ENCODE measurements around the gene PLCB1. TPM values are rescaled to one million over a fixed set of nuclear protein-coding genes. Genes with fewer than 3 reads are reported as not detected.
A peak's percentile ranks its signal among the peaks of the same experiment; 100 is the strongest.

PLCB1 gene
- total and polyA plus RNA-seq, 2 donors (not counting 1 experiment from before 2014, with no cell fraction given): 13.4 to 23.3 TPM

- Histone ChIP-seq H3K27me3 (ENCODE audit: control insufficient read depth, insufficient read depth, low read length) (no peaks in the 10 kb centered on the region), H3K4me1 (ENCODE audit: control insufficient read depth, extremely low read depth, insufficient read depth, low read length) (no peaks in the 10 kb centered on the region), H3K36me3 (ENCODE audit: control insufficient read depth, insufficient read depth, low read length) (no peaks in the 10 kb centered on the region), H3K9me3 (ENCODE audit: control insufficient read depth, insufficient read depth, low read depth, low read length) (no peaks in the 10 kb centered on the region), H3K4me3 (replicated peaks in 1 of 4; ENCODE audit: control extremely low read depth in 1 of 4, insufficient read depth in 1 of 4, low read depth in 3 of 4, low read length in 4 of 4) (no peak overlapping the region), H3K4me2 (ENCODE audit: extremely low read depth, insufficient read depth, low read length) (no peak overlapping the region), H3K79me2 (ENCODE audit: control insufficient read depth, insufficient read depth, low read length) (no peaks in the 10 kb centered on the region), H3K27ac (ENCODE audit: insufficient read depth, low read length) (no peak overlapping the region), H2AFZ (ENCODE audit: low read length) (no peak overlapping the region), H4K20me1 (ENCODE audit: control insufficient read depth, extremely low read depth, insufficient read depth, low read length) (no peaks in the 10 kb centered on the region), H3K9ac (ENCODE audit: insufficient read depth, low read length) (no peak overlapping the region)
- TF ChIP-seq CTCF (conservative IDR thresholded peaks at IDR 0.05 in 1 of 2, IDR thresholded peaks at IDR 0.05 in 1 of 2; ENCODE audit: low read depth in 1 of 2, low read length in 2 of 2) (peak in 1 of 2 donors; percentile 52), EZH2 (IDR thresholded peaks at IDR 0.05; ENCODE audit: low read length, missing control alignments) (no peak)
- DNase-seq (ENCODE audit: low read depth in 2 of 2): peak in 1 of 2 donors; percentile 30
Measured at GRCh38 chr20:8523684-8524083, 391.6 kb downstream of the PLCB1 start.

GRCh38 chr20:8524101-8525016 is 392.3 kb downstream of the PLCB1 start:
- Histone ChIP-seq H3K36me3 (ENCODE audit: control insufficient read depth, insufficient read depth, low read length) (no peaks in the 10 kb centered on the region), H3K79me2 (ENCODE audit: control insufficient read depth, insufficient read depth, low read length) (no peaks in the 10 kb centered on the region), H3K9me3 (ENCODE audit: control insufficient read depth, insufficient read depth, low read depth, low read length) (no peaks in the 10 kb centered on the region), H3K9ac (ENCODE audit: insufficient read depth, low read length) (no peak overlapping the region), H3K27me3 (ENCODE audit: control insufficient read depth, insufficient read depth, low read length) (no peaks in the 10 kb centered on the region), H3K4me3 (replicated peaks in 1 of 4; ENCODE audit: control extremely low read depth in 1 of 4, insufficient read depth in 1 of 4, low read depth in 3 of 4, low read length in 4 of 4) (no peak overlapping the region), H4K20me1 (ENCODE audit: control insufficient read depth, extremely low read depth, insufficient read depth, low read length) (no peaks in the 10 kb centered on the region), H3K4me2 (ENCODE audit: extremely low read depth, insufficient read depth, low read length) (no peak overlapping the region), H3K4me1 (ENCODE audit: control insufficient read depth, extremely low read depth, insufficient read depth, low read length) (no peaks in the 10 kb centered on the region), H3K27ac (ENCODE audit: insufficient read depth, low read length) (no peak overlapping the region), H2AFZ (ENCODE audit: low read length) (peak overlapping the region; percentile 10)
- no peak for TF ChIP-seq EZH2 (IDR thresholded peaks at IDR 0.05; ENCODE audit: low read length, missing control alignments)
- TF ChIP-seq CTCF (conservative IDR thresholded peaks at IDR 0.05 in 1 of 2, IDR thresholded peaks at IDR 0.05 in 1 of 2; ENCODE audit: low read depth in 1 of 2, low read length in 2 of 2): no peak
- no peak for DNase-seq (ENCODE audit: low read depth in 2 of 2)

- H3K9ac ChIP-seq (ENCODE audit: insufficient read depth, low read length): no peak overlapping the region
- no peak overlapping the region for H3K4me3 ChIP-seq (replicated peaks in 1 of 4; ENCODE audit: control extremely low read depth in 1 of 4, insufficient read depth in 1 of 4, low read depth in 3 of 4, low read length in 4 of 4)
- H2AFZ ChIP-seq (ENCODE audit: low read length): no peak overlapping the region
- H3K36me3 ChIP-seq (ENCODE audit: control insufficient read depth, insufficient read depth, low read length): no peaks in the 10 kb centered on the region
- H3K4me2 ChIP-seq (ENCODE audit: extremely low read depth, insufficient read depth, low read length): no peak overlapping the region
- no peak for DNase-seq (ENCODE audit: low read depth in 2 of 2)
- no peak overlapping the region for H3K27ac ChIP-seq (ENCODE audit: insufficient read depth, low read length)
- no peaks in the 10 kb centered on the region for H4K20me1 ChIP-seq (ENCODE audit: control insufficient read depth, extremely low read depth, insufficient read depth, low read length)
- H3K27me3 ChIP-seq (ENCODE audit: control insufficient read depth, insufficient read depth, low read length): no peaks in the 10 kb centered on the region
- no peaks in the 10 kb centered on the region for H3K9me3 ChIP-seq (ENCODE audit: control insufficient read depth, insufficient read depth, low read depth, low read length)
- H3K79me2 ChIP-seq (ENCODE audit: control insufficient read depth, insufficient read depth, low read length): no peaks in the 10 kb centered on the region
- TF ChIP-seq EZH2 (IDR thresholded peaks at IDR 0.05; ENCODE audit: low read length, missing control alignments): no peak
- TF ChIP-seq CTCF (conservative IDR thresholded peaks at IDR 0.05 in 1 of 2, IDR thresholded peaks at IDR 0.05 in 1 of 2; ENCODE audit: low read depth in 1 of 2, low read length in 2 of 2): no peak
- H3K4me1 ChIP-seq (ENCODE audit: control insufficient read depth, extremely low read depth, insufficient read depth, low read length): no peaks in the 10 kb centered on the region
Measured at GRCh38 chr20:8525017-8525343, 392.9 kb downstream of the PLCB1 start.
